HEK293T (cell line): Measurements from ENCODE around the gene YTHDF1.
A peak's percentile ranks its signal among the peaks of the same experiment; 100 is the strongest.

ENCODE experiments used
- CTCF ChIA-PET: fragments of 350-600 bp; formaldehyde crosslinking; extraction: SDS; loops from one replicate; lab custom pipeline; 2021; ENCODE audit warnings: antibody characterized with exemption, inconsistent platforms; lab: Yijun Ruan, JAX
- POLR2A ChIA-PET: fragments of 350-600 bp; formaldehyde crosslinking; extraction: SDS; loops from one replicate; lab custom pipeline; 2020; ENCODE audit warnings: antibody characterized with exemption, inconsistent platforms; lab: Yijun Ruan, JAX
- DNase-seq: peaks from one replicate; pipeline ENCODE4 v3.0.0; 2012; ENCODE audit warnings: mixed read lengths; ENCODE audit errors: extremely low spot score
- ARNT ChIP-seq: fragments of 450-650 bp; IDR thresholded peaks from 2 replicates; pipeline ENCODE4 v1.6.1; 2017; ENCODE audit warnings: mild to moderate bottlenecking
- BHLHE40 ChIP-seq: fragments of 450-650 bp; IDR thresholded peaks from 2 replicates; pipeline ENCODE4 v1.6.1; 2016; ENCODE audit warnings: mild to moderate bottlenecking, moderate library complexity, borderline replicate concordance
- CTBP1 ChIP-seq: fragments of 450-650 bp; IDR thresholded peaks from 2 replicates; pipeline ENCODE4 v1.6.1; 2016; ENCODE audit warnings: borderline replicate concordance
- ELF4 ChIP-seq: fragments of 450-650 bp; IDR thresholded peaks from 2 replicates; pipeline ENCODE4 v1.6.1; 2017; ENCODE audit warnings: antibody characterized with exemption
- FOXA1 ChIP-seq: fragments of 450-650 bp; IDR thresholded peaks from 2 replicates; pipeline ENCODE4 v1.6.1; 2016; ENCODE audit warnings: mild to moderate bottlenecking
- FOXK2 ChIP-seq: fragments of 450-650 bp; IDR thresholded peaks from 2 replicates; pipeline ENCODE4 v1.6.1; 2016; ENCODE audit warnings: mild to moderate bottlenecking
- FOXM1 ChIP-seq: fragments of 450-650 bp; IDR thresholded peaks from 2 replicates; pipeline ENCODE4 v1.6.1; 2017; ENCODE audit warnings: mild to moderate bottlenecking, borderline replicate concordance
- HDGF ChIP-seq: fragments of 450-650 bp; IDR thresholded peaks from 2 replicates; pipeline ENCODE4 v1.6.1; 2017; ENCODE audit warnings: antibody characterized with exemption, borderline replicate concordance
- L3MBTL2 ChIP-seq: fragments of 450-650 bp; conservative IDR thresholded peaks from 2 replicates; pipeline ENCODE4 v1.6.1; 2016; ENCODE audit warnings: mild to moderate bottlenecking
- LEF1 ChIP-seq: fragments of 450-650 bp; IDR thresholded peaks from 2 replicates; pipeline ENCODE4 v1.6.1; 2017; ENCODE audit warnings: mild to moderate bottlenecking, borderline replicate concordance
- NFRKB ChIP-seq: fragments of 450-650 bp; IDR thresholded peaks from 2 replicates; pipeline ENCODE4 v1.6.1; 2016; ENCODE audit warnings: mild to moderate bottlenecking, moderate library complexity
- PKNOX1 ChIP-seq: fragments of 450-650 bp; IDR thresholded peaks from 2 replicates; pipeline ENCODE4 v1.6.1; 2016
- SP1 ChIP-seq: fragments of 450-650 bp; IDR thresholded peaks from 2 replicates; pipeline ENCODE4 v1.6.1; 2017
- SUZ12 ChIP-seq: fragments of 450-650 bp; IDR thresholded peaks from 2 replicates; pipeline ENCODE4 v1.6.1; 2016; ENCODE audit warnings: mild to moderate bottlenecking
- TARDBP ChIP-seq: fragments of 450-650 bp; IDR thresholded peaks from 2 replicates; pipeline ENCODE4 v1.6.1; 2016
- ZNF384 ChIP-seq: fragments of 450-650 bp; IDR thresholded peaks from 2 replicates; pipeline ENCODE4 v1.6.1; 2016

The YTHDF1 gene

GRCh38 chr20:63216041-63216848 is at the start of gene YTHDF1:
Gene YTHDF1, minus strand, starts transcription at chr20:63216131. Its CDS starts 239 bp downstream, at chr20:63215892.
- DNase-seq, result peak; percentile 99
- TF ChIP-seq ARNT (0 out of 2 replicates have a peak, but pooled peaks have one; percentile 20), PKNOX1 (no peak), L3MBTL2 (peak; percentile 71)
- CTCF ChIA-PET, result no interaction called here
- POLR2A ChIA-PET, result interaction anchor here (0.5 to 1.8 kb wide), 3 partner anchors 9 to 210 kb away, joined by 3 to 5 read pairs (median 3); partner anchors contain the start of gene BHLHE23

GRCh38 chr20:63264519-63264918 is 48.6 kb upstream of the YTHDF1 start:
- CTCF ChIA-PET, result no interaction called here
- DNase-seq, result no peak
- TF ChIP-seq ARNT (no peak), FOXA1 (no peak), FOXK2 (no peak), CTBP1 (no peak), L3MBTL2 (no peak), TARDBP (no peak), ELF4 (no peak), SP1 (no peak), ZNF384 (no peak), NFRKB (no peak), SUZ12 (no peak), BHLHE40 (no peak), LEF1 (no peak), FOXM1 (no peak), PKNOX1 (no peak)
- POLR2A ChIA-PET, result no interaction called here

- TF ChIP-seq FOXK2 (no peak), SUZ12 (no peak), ARNT (no peak), LEF1 (no peak)
- ChIA-PET CTCF (no interaction called here), POLR2A (no interaction called here)
- DNase-seq, result no peak
Measured at GRCh38 chr20:63264000-63264399, 48.1 kb upstream of the YTHDF1 start.

- no peak for TF ChIP-seq FOXM1
- no peak for TF ChIP-seq FOXK2
- no peak for DNase-seq
- CTCF ChIA-PET, result no interaction called here
- POLR2A ChIA-PET, result no interaction called here
Measured at GRCh38 chr20:63262836-63263235, 46.9 kb upstream of the YTHDF1 start.

GRCh38 chr20:63261795-63262528 is 46.0 kb upstream of the YTHDF1 start:
- no peak for DNase-seq
- TF ChIP-seq L3MBTL2 (no peak), BHLHE40 (no peak), SP1 (no peak)
- ChIA-PET CTCF (no interaction called here), POLR2A (no interaction called here)

GRCh38 chr20:63261060-63261794 is 45.3 kb upstream of the YTHDF1 start:
- TF ChIP-seq FOXK2 (no peak), CTBP1 (no peak), FOXM1 (no peak), PKNOX1 (no peak), ELF4 (no peak), TARDBP (no peak), HDGF (no peak), ZNF384 (no peak), ARNT (no peak), BHLHE40 (no peak), L3MBTL2 (no peak), SP1 (no peak), FOXA1 (no peak), NFRKB (no peak), LEF1 (no peak), SUZ12 (no peak)
- POLR2A ChIA-PET, result interaction anchor here (0.7 kb wide), 1 partner anchor 11 kb away, joined by 3 read pairs; the partner anchor contains the start of gene ARFGAP1
- no peak for DNase-seq
- CTCF ChIA-PET, result no interaction called here
